ENCODE data around the gene RAPGEF4.

RAPGEF4 gene

GRCh38 chr2:172847188-172847587, 111.5 kb downstream of the RAPGEF4 start:
- no CpG with 5 or more reads among the region's 5 CpGs for WGBS (ENCODE audit: extremely low coverage, insufficient coverage, insufficient read length)
- H3K36me3 ChIP-seq (ENCODE audit: control insufficient read depth in 1 of 2, insufficient read depth in 2 of 2, low read length in 2 of 2): no peaks in the 10 kb centered on the region
- peaks cover 0 to 6% of the 10 kb centered on the region in 2 experiments for H3K4me1 ChIP-seq (ENCODE audit: control insufficient read depth in 1 of 2, insufficient read depth in 2 of 2, low read length in 2 of 2)
- H3K9me3 ChIP-seq (ENCODE audit: insufficient read depth, low read depth, low read length): no peaks in the 10 kb centered on the region
- H3K4me3 ChIP-seq (ENCODE audit: low read depth, low read length): peak overlapping the region; percentile 25
- no peak overlapping the region for H3K4ac ChIP-seq (ENCODE audit: low read depth, low read length)
- no peak for DNase-seq
- H3K14ac ChIP-seq (ENCODE audit: low read length): no peak overlapping the region
- H2AFZ ChIP-seq (ENCODE audit: insufficient read depth, low read length, poor library complexity): no peak overlapping the region
- no peaks in the 10 kb centered on the region for H3K27me3 ChIP-seq (ENCODE audit: insufficient read depth, low read length)
- H4K91ac ChIP-seq (ENCODE audit: low read depth, low read length): no peak overlapping the region
- no peak overlapping the region for H3K4me2 ChIP-seq (ENCODE audit: low read length)
- H3K27ac ChIP-seq (ENCODE audit: low read depth, low read length): no peak overlapping the region
- H3K79me1 ChIP-seq (ENCODE audit: low read length): no peaks in the 10 kb centered on the region
- H3K18ac ChIP-seq (ENCODE audit: low read length): no peak overlapping the region
- H2BK120ac ChIP-seq (ENCODE audit: insufficient read depth, low read length, poor library complexity): no peak overlapping the region
- H4K12ac ChIP-seq (ENCODE audit: low read depth, low read length): no peak overlapping the region
- H3K9ac ChIP-seq (ENCODE audit: low read length): no peak overlapping the region
- H4K8ac ChIP-seq (ENCODE audit: low read depth, low read length): no peak overlapping the region
- H3K23ac ChIP-seq (ENCODE audit: low read length): no peak overlapping the region
- no peak overlapping the region for H2AK5ac ChIP-seq (ENCODE audit: low read length)
- H2BK5ac ChIP-seq (ENCODE audit: low read depth, low read length, poor library complexity): no peak overlapping the region
- no peak overlapping the region for H2BK12ac ChIP-seq (ENCODE audit: low read length)
- H3K79me2 ChIP-seq (ENCODE audit: control insufficient read depth, insufficient read depth, low read length, poor library complexity): no peaks in the 10 kb centered on the region

DNA sequence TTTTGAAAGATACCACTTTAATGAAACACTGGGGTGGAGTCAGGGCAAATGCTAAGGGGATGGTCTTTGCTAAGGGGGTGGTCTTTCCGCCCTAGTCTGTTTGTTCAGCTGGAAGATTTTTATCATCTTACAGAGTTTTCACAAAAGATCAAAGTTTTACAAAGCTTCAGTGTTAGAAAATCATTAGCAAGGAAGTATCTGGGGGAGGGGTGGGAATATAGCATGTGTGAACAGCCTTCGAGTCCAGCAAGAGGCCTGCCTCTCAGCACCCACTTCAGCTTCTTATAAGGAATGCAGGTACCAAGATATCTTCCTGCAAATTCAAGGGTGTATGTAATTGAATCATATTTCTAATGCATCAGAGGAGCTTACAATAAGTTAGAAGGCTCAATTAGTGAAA, 112.9 kb downstream of the RAPGEF4 start:
- Histone ChIP-seq H4K8ac (ENCODE audit: low read depth, low read length) (no peak overlapping the region), H2BK5ac (ENCODE audit: low read depth, low read length, poor library complexity) (no peak overlapping the region), H4K12ac (ENCODE audit: low read depth, low read length) (no peak overlapping the region), H3K23ac (ENCODE audit: low read length) (no peak overlapping the region), H3K9ac (ENCODE audit: low read length) (no peak overlapping the region), H3K27me3 (ENCODE audit: insufficient read depth, low read length) (no peaks in the 10 kb centered on the region), H3K79me2 (ENCODE audit: control insufficient read depth, insufficient read depth, low read length, poor library complexity) (no peaks in the 10 kb centered on the region), H3K79me1 (ENCODE audit: low read length) (no peaks in the 10 kb centered on the region), H2AFZ (ENCODE audit: insufficient read depth, low read length, poor library complexity) (no peak overlapping the region), H2BK120ac (ENCODE audit: insufficient read depth, low read length, poor library complexity) (no peak overlapping the region), H3K4me2 (ENCODE audit: low read length) (no peak overlapping the region), H3K14ac (ENCODE audit: low read length) (no peak overlapping the region), H3K4me3 (ENCODE audit: low read depth, low read length) (no peak overlapping the region), H2BK12ac (ENCODE audit: low read length) (no peak overlapping the region), H3K36me3 (ENCODE audit: control insufficient read depth in 1 of 2, insufficient read depth in 2 of 2, low read length in 2 of 2) (no peaks in the 10 kb centered on the region), H2AK5ac (ENCODE audit: low read length) (no peak overlapping the region), H3K4me1 (ENCODE audit: control insufficient read depth in 1 of 2, insufficient read depth in 2 of 2, low read length in 2 of 2) (no peaks in the 10 kb centered on the region), H3K9me3 (ENCODE audit: insufficient read depth, low read depth, low read length) (no peaks in the 10 kb centered on the region), H3K27ac (ENCODE audit: low read depth, low read length) (no peak overlapping the region), H3K4ac (ENCODE audit: low read depth, low read length) (no peak overlapping the region), H4K91ac (ENCODE audit: low read depth, low read length) (no peak overlapping the region), H3K18ac (ENCODE audit: low read length) (no peak overlapping the region)
- DNase-seq: no peak
- WGBS (ENCODE audit: extremely low coverage, insufficient coverage, insufficient read length): no CpG with 5 or more reads among the region's 2 CpGs

- H3K9me3 ChIP-seq (ENCODE audit: insufficient read depth, low read depth, low read length): no peaks in the 10 kb centered on the region
- H3K4me2 ChIP-seq (ENCODE audit: low read length): no peak overlapping the region
- no peak overlapping the region for H2BK120ac ChIP-seq (ENCODE audit: insufficient read depth, low read length, poor library complexity)
- H3K79me2 ChIP-seq (ENCODE audit: control insufficient read depth, insufficient read depth, low read length, poor library complexity): no peaks in the 10 kb centered on the region
- no peak overlapping the region for H3K4ac ChIP-seq (ENCODE audit: low read depth, low read length)
- H3K14ac ChIP-seq (ENCODE audit: low read length): no peak overlapping the region
- H3K27ac ChIP-seq (ENCODE audit: low read depth, low read length): no peak overlapping the region
- H3K27me3 ChIP-seq (ENCODE audit: insufficient read depth, low read length): no peaks in the 10 kb centered on the region
- no peak overlapping the region for H2BK5ac ChIP-seq (ENCODE audit: low read depth, low read length, poor library complexity)
- no peak overlapping the region for H3K18ac ChIP-seq (ENCODE audit: low read length)
- H3K4me3 ChIP-seq (ENCODE audit: low read depth, low read length): no peak overlapping the region
- H3K23ac ChIP-seq (ENCODE audit: low read length): no peak overlapping the region
- no peak overlapping the region for H3K9ac ChIP-seq (ENCODE audit: low read length)
- no peaks in the 10 kb centered on the region for H3K36me3 ChIP-seq (ENCODE audit: control insufficient read depth in 1 of 2, insufficient read depth in 2 of 2, low read length in 2 of 2)
- WGBS (ENCODE audit: extremely low coverage, insufficient coverage, insufficient read length): no CpG with 5 or more reads among the region's 4 CpGs
- DNase-seq: no peak
- no peak overlapping the region for H4K91ac ChIP-seq (ENCODE audit: low read depth, low read length)
- no peak overlapping the region for H4K8ac ChIP-seq (ENCODE audit: low read depth, low read length)
- no peak overlapping the region for H2AK5ac ChIP-seq (ENCODE audit: low read length)
- no peak overlapping the region for H4K12ac ChIP-seq (ENCODE audit: low read depth, low read length)
- H3K4me1 ChIP-seq (ENCODE audit: control insufficient read depth in 1 of 2, insufficient read depth in 2 of 2, low read length in 2 of 2): no peaks in the 10 kb centered on the region
- no peaks in the 10 kb centered on the region for H3K79me1 ChIP-seq (ENCODE audit: low read length)
- no peak overlapping the region for H2BK12ac ChIP-seq (ENCODE audit: low read length)
- no peak overlapping the region for H2AFZ ChIP-seq (ENCODE audit: insufficient read depth, low read length, poor library complexity)
Observed at GRCh38 chr2:172849519-172850217, 114.0 kb downstream of the RAPGEF4 start.

DNA sequence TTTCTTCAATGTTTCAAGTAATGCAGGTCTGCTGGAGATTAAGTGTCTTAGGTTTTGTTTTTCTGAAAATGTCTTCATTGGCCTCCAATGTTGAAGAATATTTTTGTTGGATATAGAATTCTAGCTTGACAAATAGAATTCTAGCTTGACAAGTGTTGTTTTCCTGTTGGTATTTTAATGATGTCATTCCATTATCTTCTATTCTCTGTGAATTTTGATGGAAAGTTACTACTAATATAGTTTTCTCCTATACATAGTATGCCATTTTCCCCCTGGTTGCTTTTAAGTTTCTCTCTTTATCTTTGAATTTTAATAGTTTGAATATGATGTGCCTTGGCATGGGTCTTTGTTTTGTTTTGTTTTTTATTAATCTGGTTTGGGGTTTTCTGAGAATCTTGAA, 119.9 kb downstream of the RAPGEF4 start:
- Histone ChIP-seq H3K27ac (ENCODE audit: low read depth, low read length) (no peak overlapping the region), H3K79me2 (ENCODE audit: control insufficient read depth, insufficient read depth, low read length, poor library complexity) (no peaks in the 10 kb centered on the region), H3K4ac (ENCODE audit: low read depth, low read length) (no peak overlapping the region)

More for the DNA sequence above, 119.9 kb downstream of the RAPGEF4 start:
- Histone ChIP-seq H2AK5ac (ENCODE audit: low read length) (no peak overlapping the region), H3K9me3 (ENCODE audit: insufficient read depth, low read depth, low read length) (no peaks in the 10 kb centered on the region), H3K27me3 (ENCODE audit: insufficient read depth, low read length) (no peaks in the 10 kb centered on the region), H3K18ac (ENCODE audit: low read length) (no peak overlapping the region), H3K4me2 (ENCODE audit: low read length) (no peak overlapping the region), H4K8ac (ENCODE audit: low read depth, low read length) (no peak overlapping the region), H4K91ac (ENCODE audit: low read depth, low read length) (no peak overlapping the region), H3K23ac (ENCODE audit: low read length) (no peak overlapping the region), H3K9ac (ENCODE audit: low read length) (no peak overlapping the region), H4K12ac (ENCODE audit: low read depth, low read length) (no peak overlapping the region), H3K14ac (ENCODE audit: low read length) (no peak overlapping the region), H2BK12ac (ENCODE audit: low read length) (no peak overlapping the region), H2BK120ac (ENCODE audit: insufficient read depth, low read length, poor library complexity) (no peak overlapping the region), H3K4me1 (ENCODE audit: control insufficient read depth in 1 of 2, insufficient read depth in 2 of 2, low read length in 2 of 2) (no peaks in the 10 kb centered on the region), H3K4me3 (ENCODE audit: low read depth, low read length) (no peak overlapping the region), H3K36me3 (ENCODE audit: control insufficient read depth in 1 of 2, insufficient read depth in 2 of 2, low read length in 2 of 2) (no peaks in the 10 kb centered on the region), H2AFZ (ENCODE audit: insufficient read depth, low read length, poor library complexity) (no peak overlapping the region), H3K79me1 (ENCODE audit: low read length) (no peaks in the 10 kb centered on the region), H2BK5ac (ENCODE audit: low read depth, low read length, poor library complexity) (no peak overlapping the region)
- no peak for DNase-seq

Data from trophoblast cell (in vitro differentiated cells and primary cell).